SK-N-MC (cell line): ENCODE data around the gene FCSK.

Experiments
- DNase-seq: peaks from one replicate; pipeline ENCODE4 v3.0.0-alpha.2; 2011; ENCODE audit warnings: low read depth, low spot score
- H3K27ac ChIP-seq: fragments of 200-600 bp; sonication (generic); 2 replicates; pipeline ENCODE4 v1.5.1; 2016; ENCODE audit warnings: mixed run types
- H3K36me3 ChIP-seq: fragments of 200-600 bp; sonication (generic); 2 replicates; pipeline ENCODE4 v1.6.1; 2017; ENCODE audit warnings: antibody characterized with exemption, low read length, mixed read lengths; ENCODE audit not compliant: insufficient read depth
- H3K4me3 ChIP-seq: fragments of 200-600 bp; sonication (generic); 2 replicates; pipeline ENCODE4 v1.5.1; 2016
- H3K9ac ChIP-seq: fragments of 200-600 bp; sonication (generic); 2 replicates; pipeline ENCODE4 v1.8.0; 2017; ENCODE audit warnings: mixed run types, mixed read lengths; ENCODE audit not compliant: insufficient read length
- H3K9me3 ChIP-seq: fragments of 200-600 bp; sonication (generic); 2 replicates; pipeline ENCODE4 v1.6.1; 2017; ENCODE audit warnings: low read depth, mild to moderate bottlenecking, antibody characterized with exemption, low read length, moderate library complexity, mixed read lengths
- EZH2 ChIP-seq: fragments of 200-600 bp; sonication (generic); IDR thresholded peaks from one replicate; pipeline ENCODE4 v1.6.1; 2017; ENCODE audit warnings: antibody characterized with exemption
- FOXP2 ChIP-seq: optimal IDR thresholded peaks from 2 replicates; pipeline ENCODE3; 2011; ENCODE audit warnings: mild to moderate bottlenecking, moderate library complexity; ENCODE audit not compliant: insufficient read depth; ENCODE audit errors: extremely low read length, control extremely low read depth
- POLR2AphosphoS5 ChIP-seq: IDR thresholded peaks from 2 replicates; pipeline ENCODE4 v1.6.1; 2012; ENCODE audit warnings: mild to moderate bottlenecking, low read depth, low read length, borderline replicate concordance

FCSK gene

DNA sequence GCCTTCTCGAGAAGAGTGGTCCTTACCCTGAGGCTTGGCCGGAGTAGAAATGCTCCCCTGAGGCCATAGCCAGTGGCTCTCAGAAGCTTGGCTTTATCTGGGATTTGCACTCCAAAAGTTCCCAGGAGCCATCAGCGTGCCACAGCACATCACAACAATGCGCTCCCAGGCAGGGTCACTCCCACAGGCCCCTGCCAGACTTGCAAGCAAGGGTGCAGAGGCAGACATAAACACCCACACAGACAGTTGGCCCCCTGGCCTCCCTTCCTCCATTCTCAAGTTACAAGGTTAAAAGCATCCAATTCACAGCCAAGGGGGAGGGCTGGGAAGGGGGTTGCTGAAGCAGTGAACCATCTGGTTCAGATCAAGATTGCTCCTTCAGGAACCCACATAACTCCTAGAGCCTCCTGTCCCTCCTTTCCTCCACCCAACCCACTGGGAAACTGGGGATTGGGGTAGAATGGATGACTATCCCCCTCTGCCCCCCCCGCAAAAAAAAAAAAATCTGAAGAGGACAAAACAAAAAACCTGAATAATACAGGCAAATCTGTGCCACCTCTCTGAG, 17.3 kb upstream of the FCSK start:
- H3K27ac ChIP-seq = no peak overlapping the region
- TF ChIP-seq FOXP2 (no peak), EZH2 (no peak), POLR2AphosphoS5 (no peak)
- DNase-seq = no peak
- peak overlapping the region; percentile 79 for H3K4me3 ChIP-seq
- no peaks in the 10 kb centered on the region for H3K9me3 ChIP-seq
- H3K9ac ChIP-seq = no peak overlapping the region
- no peaks in the 10 kb centered on the region for H3K36me3 ChIP-seq

DNA sequence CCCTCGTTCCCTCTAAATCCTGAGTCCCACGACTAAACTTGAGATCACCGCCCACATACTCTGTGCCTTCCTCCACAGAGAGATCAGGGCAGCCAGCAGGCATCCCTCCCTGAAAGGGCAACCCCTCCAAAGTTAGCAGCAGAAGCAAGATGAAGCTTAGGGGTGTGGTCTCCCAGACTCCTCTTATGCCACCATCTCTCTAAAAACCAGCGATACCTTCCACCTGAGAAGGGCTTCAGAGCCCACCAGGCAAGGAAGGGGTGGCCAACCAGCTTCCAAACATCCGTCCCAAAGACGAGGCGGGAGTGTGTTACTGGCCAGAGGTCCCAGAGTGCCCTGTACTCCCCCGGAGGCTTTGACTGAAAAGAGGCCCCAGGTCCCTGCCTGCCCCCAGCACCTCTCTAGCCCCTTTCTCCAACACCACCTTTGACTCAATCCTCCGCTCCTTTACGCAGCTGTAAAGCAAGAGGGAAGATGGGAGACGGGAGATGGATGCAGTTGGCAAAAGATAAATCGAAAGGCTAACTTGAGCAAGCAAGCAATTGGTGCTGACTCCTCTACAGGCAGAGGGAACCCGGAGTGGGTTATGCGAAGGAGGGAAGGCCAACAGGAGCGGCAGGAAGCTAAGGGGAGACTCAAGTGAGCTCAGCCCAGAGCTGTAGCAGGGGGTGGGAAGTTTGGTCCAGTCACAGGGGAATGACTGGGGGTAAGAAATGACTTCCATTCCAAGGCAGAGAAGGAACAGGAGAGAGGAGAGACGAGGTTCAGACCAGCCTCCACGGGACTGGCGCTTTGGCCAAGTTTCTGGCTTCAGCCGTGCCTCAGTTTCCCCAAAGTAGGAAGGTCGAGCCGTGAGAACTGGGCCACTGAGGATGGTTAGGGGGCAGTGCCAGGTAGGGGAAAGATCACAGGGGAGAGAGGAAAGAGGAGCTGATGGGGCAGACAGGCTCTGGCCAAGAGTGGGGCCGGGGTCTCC, 16.5 kb upstream of the FCSK start:
- DNase-seq = no peak
- TF ChIP-seq FOXP2 (no peak), EZH2 (no peak), POLR2AphosphoS5 (no peak)
- Histone ChIP-seq H3K4me3 (peak overlapping the region; percentile 79), H3K27ac (no peak overlapping the region), H3K36me3 (no peaks in the 10 kb centered on the region), H3K9me3 (no peaks in the 10 kb centered on the region), H3K9ac (peak overlapping the region; percentile 51)

DNA sequence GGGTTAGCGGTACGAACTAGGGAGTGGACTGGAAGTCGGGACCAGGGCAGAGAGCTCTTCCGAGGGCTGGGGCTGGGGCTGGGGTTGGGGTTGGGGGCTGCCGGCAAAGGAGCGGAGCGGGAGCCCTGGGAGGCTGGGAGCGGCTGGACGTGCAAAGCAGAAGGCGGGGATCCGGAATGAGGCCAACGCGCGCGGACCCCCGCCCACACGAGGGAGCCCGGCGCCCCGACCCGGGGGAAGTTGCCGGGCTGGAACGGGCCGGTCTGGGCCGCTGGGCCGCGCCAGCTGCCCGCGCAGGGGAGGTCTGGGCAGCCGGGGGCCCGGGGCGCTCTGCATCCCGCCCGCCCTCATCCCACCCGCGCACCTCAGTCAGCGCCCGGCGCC, 15.8 kb upstream of the FCSK start:
- H3K9me3 ChIP-seq = no peaks in the 10 kb centered on the region
- TF ChIP-seq POLR2AphosphoS5 (no peak), FOXP2 (no peak), EZH2 (no peak)
- no peak overlapping the region for H3K9ac ChIP-seq
- H3K27ac ChIP-seq = no peak overlapping the region
- DNase-seq = no peak
- peak overlapping the region; percentile 79 for H3K4me3 ChIP-seq
- no peaks in the 10 kb centered on the region for H3K36me3 ChIP-seq

DNA sequence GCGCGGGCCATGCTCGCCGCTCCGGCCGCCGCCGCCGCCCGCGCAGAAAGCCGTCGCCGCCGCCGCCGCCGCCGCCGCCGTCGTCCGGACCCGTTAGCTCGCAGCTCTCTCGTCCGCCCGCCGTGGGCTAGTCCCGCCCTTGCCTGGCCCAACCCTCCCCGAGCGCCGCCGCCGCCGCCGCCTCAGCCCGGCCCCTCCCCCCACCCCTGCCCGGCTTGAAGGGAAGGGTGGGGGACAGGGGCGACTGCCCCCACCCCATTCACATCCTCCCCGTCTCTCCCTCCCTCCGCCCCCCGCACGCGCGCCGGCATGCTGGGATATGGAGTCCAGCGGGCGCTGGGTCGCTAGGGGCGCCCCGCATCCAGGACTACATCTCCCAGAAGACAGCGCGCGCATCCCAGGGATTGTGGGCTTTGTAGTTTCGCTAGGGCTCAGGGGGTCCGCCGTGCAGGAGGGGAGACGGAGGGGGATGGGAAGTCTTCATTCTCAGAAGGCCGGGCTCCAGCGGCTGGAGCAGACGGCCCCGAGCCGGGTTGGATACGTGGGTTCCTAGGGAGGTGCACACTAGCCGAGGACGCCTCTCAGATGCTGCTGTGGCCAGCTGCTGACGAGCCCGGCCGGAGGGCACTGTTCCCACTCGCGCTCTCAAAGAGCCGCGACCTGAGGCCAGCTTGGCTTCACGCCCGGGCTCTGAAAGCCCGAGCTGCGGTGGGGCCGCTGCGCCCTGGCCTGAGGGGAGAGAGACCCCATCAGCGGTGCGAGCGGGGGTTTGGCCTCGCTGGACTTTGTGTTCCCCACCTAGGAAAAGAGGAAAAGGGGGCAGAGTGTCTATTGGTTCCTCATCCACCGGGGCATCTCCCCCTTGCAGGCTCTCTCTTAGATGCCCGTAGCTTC, 15.2 kb upstream of the FCSK start, which contains the start of gene ST3GAL2:
ST3GAL2 (minus strand) TSS at position 132 of the 894 bp plus-strand sequence. CDS start 40,570 bp downstream, outside the sequence.
- H3K4me3 ChIP-seq = peak within 1 kb of the TSS; percentile 79
- no peaks in the 10 kb centered on the region for H3K9me3 ChIP-seq
- TF ChIP-seq EZH2 (no peak), FOXP2 (no peak), POLR2AphosphoS5 (no peak)
- H3K9ac ChIP-seq = peak within 1 kb of the TSS; percentile 51
- H3K27ac ChIP-seq = no peak within 1 kb of the TSS
- DNase-seq = no peak
- no peaks in the 10 kb centered on the region for H3K36me3 ChIP-seq

DNA sequence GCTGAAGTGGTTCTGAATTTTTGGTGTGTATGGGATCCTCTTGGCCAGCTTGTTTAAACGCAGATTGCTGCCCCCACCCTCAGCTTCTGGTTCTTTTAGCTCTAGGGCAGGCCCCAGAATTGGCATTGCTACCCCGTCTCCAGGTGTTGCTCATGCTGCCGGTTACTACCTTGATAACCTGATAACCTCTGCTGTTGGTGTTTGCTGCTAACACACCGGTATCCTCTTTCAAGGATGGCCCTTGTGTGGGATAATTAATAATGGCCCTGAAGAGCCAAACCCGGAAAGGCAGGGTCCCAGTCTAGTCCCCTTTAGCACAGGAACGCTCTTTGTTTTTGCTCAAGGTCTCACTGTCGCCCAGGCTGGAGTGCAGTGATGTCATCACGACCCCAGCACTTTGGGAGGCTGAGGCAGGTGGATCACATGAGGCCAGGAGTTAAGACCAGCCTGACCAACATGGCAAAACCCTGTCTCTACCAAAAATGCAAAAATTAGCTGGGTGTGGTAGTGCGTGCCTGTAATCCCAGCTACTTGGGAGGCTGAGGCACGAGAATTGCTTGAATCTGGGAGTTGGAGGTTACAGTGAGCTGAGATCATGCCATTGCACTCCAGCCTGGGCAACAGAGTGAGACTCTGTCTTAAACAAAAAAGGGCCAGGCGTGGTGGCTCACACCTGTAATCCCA, 14.2 kb upstream of the FCSK start:
- no peaks in the 10 kb centered on the region for H3K9me3 ChIP-seq
- TF ChIP-seq FOXP2 (no peak), EZH2 (no peak), POLR2AphosphoS5 (no peak)
- H3K9ac ChIP-seq = no peak overlapping the region
- no peak overlapping the region for H3K27ac ChIP-seq
- H3K36me3 ChIP-seq = no peaks in the 10 kb centered on the region
- DNase-seq = no peak
- H3K4me3 ChIP-seq = no peak overlapping the region

DNA sequence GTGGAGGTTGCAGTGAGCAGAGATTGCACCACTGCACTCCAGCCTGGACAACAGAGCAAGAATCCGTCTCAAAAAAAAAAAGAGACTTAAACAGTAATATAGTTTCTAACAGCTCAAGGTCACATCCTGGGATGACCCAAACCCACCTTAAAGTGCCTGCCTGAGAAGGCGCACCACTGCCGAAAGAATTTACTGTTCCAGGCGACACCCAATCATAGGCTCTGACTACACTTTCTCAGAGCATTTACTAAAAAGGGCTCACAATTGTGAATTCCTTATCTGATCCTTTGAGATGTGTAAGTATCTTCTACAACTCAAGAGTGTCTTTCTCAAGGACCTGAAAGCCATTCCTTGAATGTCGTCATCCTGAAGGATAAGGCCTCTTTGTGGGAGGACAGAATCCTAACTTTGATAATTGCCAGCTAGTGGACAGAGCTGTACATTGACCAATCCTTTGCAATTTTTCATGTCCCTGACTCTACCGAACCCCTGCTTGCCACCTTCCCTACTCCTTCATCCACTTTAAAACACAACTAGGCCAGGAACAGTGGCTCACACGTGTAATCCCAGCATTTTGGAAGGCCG, 12.9 kb upstream of the FCSK start:
- TF ChIP-seq EZH2 (no peak), FOXP2 (no peak), POLR2AphosphoS5 (no peak)
- H3K4me3 ChIP-seq = no peak overlapping the region
- no peaks in the 10 kb centered on the region for H3K9me3 ChIP-seq
- no peaks in the 10 kb centered on the region for H3K36me3 ChIP-seq
- no peak overlapping the region for H3K27ac ChIP-seq
- no peak for DNase-seq
- no peak overlapping the region for H3K9ac ChIP-seq

DNA sequence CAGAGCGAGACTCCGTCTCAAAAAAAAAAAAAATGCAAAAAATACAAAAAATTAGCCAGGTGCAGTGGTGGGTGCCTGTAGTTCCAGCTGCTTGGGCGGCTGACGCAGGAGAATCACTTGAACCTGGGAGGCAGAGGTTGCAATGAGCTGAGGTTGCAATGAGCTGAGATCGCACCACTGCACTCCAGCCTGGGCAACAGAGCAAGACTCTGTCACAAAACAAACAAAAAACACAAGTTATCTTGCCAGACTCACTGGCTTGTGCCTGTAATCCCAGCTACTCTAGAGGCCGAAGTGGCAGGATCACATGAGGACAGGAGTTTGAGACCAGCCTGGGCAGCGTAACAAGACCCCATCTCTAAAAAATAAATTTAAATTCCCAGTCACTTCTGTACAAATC, 12.1 kb upstream of the FCSK start:
- Histone ChIP-seq H3K9me3 (no peaks in the 10 kb centered on the region), H3K36me3 (no peaks in the 10 kb centered on the region), H3K27ac (no peak overlapping the region), H3K4me3 (no peak overlapping the region), H3K9ac (no peak overlapping the region)
- no peak for TF ChIP-seq FOXP2
- TF ChIP-seq EZH2 = no peak
- no peak for TF ChIP-seq POLR2AphosphoS5
- no peak for DNase-seq
